Uterus (tissue), 2 donors: ENCODE data around the gene PRSS53.

Experiments
- CTCF ChIP-seq, 4 experiments: fragments of 200-600 bp in 2 of 4; fragments of 450-650 bp in 2 of 4; sonication (generic) in 2 of 4; IDR thresholded peaks; one replicate each; pipeline ENCODE4 v1.5.1; 2016 to 2019; ENCODE audit warnings: antibody characterized with exemption in 4 of 4, mild to moderate bottlenecking in 2 of 4, moderate library complexity in 1 of 4
- POLR2A ChIP-seq, 2 donors: fragments of 450-650 bp; IDR thresholded peaks; one replicate each; pipeline ENCODE4 v1.6.1; 2016; ENCODE audit warnings: antibody characterized with exemption in 2 of 2, mild to moderate bottlenecking in 1 of 2, moderate library complexity in 1 of 2

GRCh38 chr16:31086629-31086906 lies 2.2 kb downstream of the PRSS53 start:
- no peak for TF ChIP-seq CTCF (IDR thresholded peaks at IDR 0.05)
- no peak for TF ChIP-seq POLR2A (IDR thresholded peaks at IDR 0.05)
